Effector CD4-positive, alpha-beta T cell (primary cell): Measurements from ENCODE around the gene ASB18. TPM values are rescaled to one million over a fixed set of nuclear protein-coding genes. Genes with fewer than 3 reads are reported as not detected.
"Not testable (repeated sequence)": the region's sequence is repeated elsewhere in the genome, so short reads cannot be mapped to it uniquely, and the experiment has no call there.

Source experiments
- DNase-seq: peaks from one replicate; pipeline ENCODE4 v3.0.0-alpha.2; 2020
- total RNA-seq: gene quantifications from one replicate; lab custom pipeline; 2026; lab: John Stamatoyannopoulos, UW

ASB18 gene
- total RNA-seq, result not detected

- DNase-seq, result no peak
Observed at GRCh38 chr2:236264256-236264655, at the start of gene ASB18. Gene ASB18, minus strand, starts transcription at chr2:236264406. Its CDS starts 61 bp downstream, at chr2:236264345.

- DNase-seq, result no peak
Observed at GRCh38 chr2:236311286-236311685, 47.1 kb upstream of the ASB18 start.

GRCh38 chr2:236309669-236310029, 45.4 kb upstream of the ASB18 start:
- DNase-seq, result no peak

- DNase-seq, result no peak
Observed at GRCh38 chr2:236308855-236309668, 44.9 kb upstream of the ASB18 start.

- no peak for DNase-seq
Observed at GRCh38 chr2:236307641-236308040, 43.4 kb upstream of the ASB18 start.

GRCh38 chr2:236306825-236307540, 42.8 kb upstream of the ASB18 start:
- no peak for DNase-seq

- no peak for DNase-seq
Observed at GRCh38 chr2:236305964-236306605, 41.9 kb upstream of the ASB18 start.

GRCh38 chr2:236305531-236305930, 41.3 kb upstream of the ASB18 start:
- DNase-seq, result no peak

- DNase-seq, result no peak
Observed at GRCh38 chr2:236303935-236304334, 39.7 kb upstream of the ASB18 start.

- DNase-seq, result no peak
Observed at GRCh38 chr2:236302555-236302954, 38.3 kb upstream of the ASB18 start.

GRCh38 chr2:236298924-236299475, 34.8 kb upstream of the ASB18 start:
- no peak for DNase-seq

- no peak for DNase-seq
Observed at GRCh38 chr2:236295481-236295880, 31.3 kb upstream of the ASB18 start.

GRCh38 chr2:236294647-236295046, 30.4 kb upstream of the ASB18 start:
- DNase-seq, result no peak

- no peak for DNase-seq
Observed at GRCh38 chr2:236293241-236293810, 29.1 kb upstream of the ASB18 start.

GRCh38 chr2:236291911-236292310, 27.7 kb upstream of the ASB18 start:
- no peak for DNase-seq

- no peak for DNase-seq
Observed at GRCh38 chr2:236291476-236291875, 27.3 kb upstream of the ASB18 start.

GRCh38 chr2:236290742-236291425, 26.7 kb upstream of the ASB18 start:
- DNase-seq, result no peak

- no peak for DNase-seq
Observed at GRCh38 chr2:236289766-236290462, 25.7 kb upstream of the ASB18 start.

GRCh38 chr2:236288373-236288772, 24.2 kb upstream of the ASB18 start:
- not testable (repeated sequence) for DNase-seq

- DNase-seq, result no peak
Observed at GRCh38 chr2:236287656-236288055, 23.4 kb upstream of the ASB18 start.

GRCh38 chr2:236286873-236287545, 22.8 kb upstream of the ASB18 start:
- no peak for DNase-seq
